Measurements from ENCODE around the gene TICAM2.

TICAM2 gene

DNA sequence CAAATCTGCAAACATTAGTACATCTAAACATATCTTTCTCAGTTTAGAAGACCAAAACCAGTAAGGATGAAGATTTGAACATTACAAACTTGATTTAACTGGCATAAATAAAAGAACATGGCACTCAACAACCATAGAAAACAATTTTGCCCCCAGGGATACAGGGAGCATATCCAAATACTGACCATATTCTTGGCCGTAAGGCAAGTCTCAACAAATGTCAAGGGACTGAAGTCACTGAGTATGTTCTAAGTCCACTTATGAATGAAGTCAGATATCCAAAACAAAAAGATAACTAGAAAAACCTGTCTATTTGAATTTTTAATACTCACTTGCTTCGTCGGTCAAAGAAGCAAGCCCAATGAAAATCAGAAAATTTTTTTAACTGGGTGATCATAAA is 71.9 kb downstream of the TICAM2 start:
- DNase-seq: no peak
